NT2/D1 (cell line): ENCODE data around the gene SH2D1B.

Experiments
- SUZ12 ChIP-seq: IDR thresholded peaks from 2 replicates; pipeline ENCODE4 v1.6.1; 2011; ENCODE audit not compliant: insufficient read length, insufficient read depth; ENCODE audit errors: extremely low read depth
- YY1 ChIP-seq: IDR thresholded peaks from 2 replicates; pipeline ENCODE4 v1.6.1; 2011; ENCODE audit not compliant: insufficient read length, insufficient read depth
- ZNF274 ChIP-seq: IDR thresholded peaks from 2 replicates; pipeline ENCODE4 v1.6.1; 2011; ENCODE audit warnings: mild to moderate bottlenecking, low read depth, low read length

- TF ChIP-seq YY1 = no peak
- TF ChIP-seq SUZ12 = no peak
- no peak for TF ChIP-seq ZNF274
Measured at GRCh38 chr1:162383091-162383490, 28.8 kb downstream of the SH2D1B start.
